Mucosa of descending colon (tissue), 3 donors: ENCODE data around the gene HTRA3. TPM values are rescaled to one million over a fixed set of nuclear protein-coding genes. Genes with fewer than 3 reads are reported as not detected.

ENCODE experiments used
- ATAC-seq: fragments of 200-7000 bp; cut with Tn5 transposase; one replicate; pipeline ENCODE4 v1.9.1; 2020; ENCODE audit warnings: mild to moderate bottlenecking, moderate library complexity
- DNase-seq, 3 donors: peaks; one replicate each; pipeline ENCODE4 v3.0.0-alpha.2; 2020
- H3K36me3 ChIP-seq: fragments of 200-600 bp; one replicate; pipeline ENCODE4 v1.8.0; 2021; ENCODE audit warnings: low read depth, mild to moderate bottlenecking
- H3K4me1 ChIP-seq: fragments of 200-600 bp; one replicate; pipeline ENCODE4 v1.8.0; 2021; ENCODE audit warnings: low read depth, mild to moderate bottlenecking
- H3K4me3 ChIP-seq: fragments of 200-600 bp; one replicate; pipeline ENCODE4 v1.8.0; 2021; ENCODE audit warnings: mild to moderate bottlenecking
- H3K9me3 ChIP-seq: fragments of 200-600 bp; one replicate; pipeline ENCODE4 v1.8.0; 2021; ENCODE audit warnings: mild to moderate bottlenecking
- CTCF ChIP-seq: fragments of 200-600 bp; IDR thresholded peaks from one replicate; pipeline ENCODE4 v1.8.0; 2022; ENCODE audit warnings: antibody characterized with exemption, mild to moderate bottlenecking
- intact Hi-C, 2 donors: fragments of 100-400 bp; cut with DNase I in 1 of 2; cut with micrococcal nuclease in 1 of 2; formaldehyde crosslinking; loops; one replicate each; pipeline versions ENCODE4 v1.11.0 to v1.11.1; 2022; cut with DNase I, micrococcal nuclease
- total RNA-seq, 3 donors: library from RNA; stranded (reverse); fragmentation: NEBNext Ultra II Directional in 2 of 3; extraction: Animal tissue kit (Norgen Biotek cat#: 25700) in 2 of 3; gene quantifications; one replicate each; pipeline versions ENCODE4 v1.2.1 to v1.2.4, GENCODE V29; 2021 to 2023
- donor health status: DM: no; HTN: no; CAD: no; lungs with moderate emphysema.
- donor health status: DM: no; HTN: no; CAD: no.
- donor health status: DM: no; HTN: yes; CAD: no.

The HTRA3 gene
- total RNA-seq, 3 donors from 2014 or later = 2.5 to 18.5 (median 4.2) TPM

DNA sequence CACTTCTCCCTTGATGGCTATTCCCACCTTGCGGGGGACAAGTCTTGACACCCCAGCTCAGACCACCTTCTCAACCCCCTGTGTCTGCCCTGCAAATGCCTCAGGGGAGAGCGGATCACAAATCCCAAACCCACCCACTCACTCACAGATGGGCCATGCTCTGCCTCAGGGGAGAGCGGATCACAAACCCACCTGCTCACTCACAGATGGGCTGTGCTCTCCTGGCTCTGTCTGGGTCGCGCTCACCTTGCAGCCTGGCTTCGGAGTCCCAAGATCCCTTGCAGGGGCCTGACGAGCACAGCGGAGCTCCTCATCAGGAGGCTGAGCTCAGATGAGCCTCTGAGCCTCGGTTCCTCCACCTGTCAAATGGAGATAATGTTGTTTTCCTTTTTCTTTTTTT lies 38.6 kb downstream of the HTRA3 start:
- intact Hi-C loops = no loop called here

GRCh38 chr4:8308856-8309771 lies 39.6 kb downstream of the HTRA3 start:
- Histone ChIP-seq H3K4me1 (peaks cover 2% of the 10 kb centered on the region), H3K4me3 (no peak overlapping the region), H3K9me3 (no peaks in the 10 kb centered on the region), H3K36me3 (no peaks in the 10 kb centered on the region)
- no peak for TF ChIP-seq CTCF
- ATAC-seq = peak; percentile 40
- peak in 2 of 3 donors; percentile 9 to 45 for DNase-seq
- intact Hi-C loops = no loop called here

More for the DNA sequence above, 38.6 kb downstream of the HTRA3 start:
- TF ChIP-seq CTCF = no peak
- no peak for ATAC-seq
- H3K4me1 ChIP-seq = peaks cover 2% of the 10 kb centered on the region
- no peak for DNase-seq
- H3K9me3 ChIP-seq = no peaks in the 10 kb centered on the region
- H3K4me3 ChIP-seq = no peak overlapping the region
- no peaks in the 10 kb centered on the region for H3K36me3 ChIP-seq

DNA sequence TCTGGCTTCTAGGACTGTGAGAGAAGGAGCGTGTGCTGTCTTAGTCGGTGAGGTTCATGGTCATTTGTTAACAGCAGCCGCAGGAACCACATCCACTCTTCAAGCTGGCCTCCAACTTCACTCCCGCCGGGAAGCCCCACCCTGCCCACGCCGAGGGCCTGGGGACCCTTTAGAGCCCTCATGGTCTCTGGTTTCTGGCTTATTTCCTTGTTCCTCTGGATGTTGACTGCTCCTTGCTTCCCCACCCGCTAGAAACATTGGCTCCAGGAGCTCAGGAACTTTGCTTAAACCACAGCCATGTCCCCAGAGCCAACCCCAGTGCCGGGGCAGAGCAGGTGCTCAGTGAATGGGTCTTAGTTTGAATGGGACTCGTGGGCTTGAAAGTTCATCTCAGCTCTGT lies 40.8 kb downstream of the HTRA3 start:
- no peak for TF ChIP-seq CTCF
- intact Hi-C loops = no loop called here
- Histone ChIP-seq H3K4me1 (peaks cover 2% of the 10 kb centered on the region), H3K9me3 (no peaks in the 10 kb centered on the region), H3K4me3 (no peak overlapping the region), H3K36me3 (no peaks in the 10 kb centered on the region)
- ATAC-seq = no peak
- no peak for DNase-seq

DNA sequence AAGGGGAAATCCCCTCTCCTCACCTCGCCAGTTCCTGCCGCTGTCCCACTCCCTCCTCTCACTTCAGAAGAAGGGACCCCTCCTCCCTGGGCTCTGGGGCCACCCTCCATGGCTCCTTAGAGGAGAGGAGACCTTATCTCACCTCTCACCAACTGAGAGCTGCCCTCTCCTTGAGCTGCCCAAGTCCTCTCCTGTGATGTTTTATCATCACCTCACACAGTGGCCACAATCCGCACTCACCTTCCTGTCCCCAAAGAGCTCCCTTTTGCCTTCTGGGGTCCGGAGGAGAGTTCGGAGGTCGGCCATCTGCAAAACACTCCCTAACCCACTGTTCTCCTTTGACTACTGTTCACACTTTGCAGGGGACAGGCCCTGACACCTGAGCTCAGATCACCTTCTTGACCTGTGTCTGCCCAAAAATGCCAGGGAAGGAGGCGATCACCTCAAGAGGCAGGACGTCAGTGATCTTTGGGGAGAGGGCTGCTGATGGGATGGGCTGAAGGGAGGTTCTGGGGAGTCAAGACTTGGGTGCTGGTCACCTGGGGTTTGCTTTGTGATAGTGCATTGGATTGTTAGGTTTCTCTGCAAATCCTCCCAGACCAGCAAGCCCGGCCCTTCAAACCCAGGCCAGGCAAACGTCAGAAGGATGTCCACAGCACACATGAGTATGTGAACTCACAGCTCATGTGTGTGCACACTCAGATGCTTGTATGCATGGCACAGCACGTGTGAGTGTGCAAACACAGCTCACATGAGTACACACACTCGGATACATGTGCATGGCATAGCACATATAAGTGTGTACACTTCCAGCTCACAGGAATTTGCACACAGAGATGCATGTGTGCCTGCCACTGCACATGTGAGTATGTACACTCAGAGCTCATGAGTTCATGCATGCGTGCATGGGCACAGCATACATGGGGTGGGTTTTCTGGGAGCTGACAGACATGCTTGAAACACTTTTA lies 41.8 kb downstream of the HTRA3 start:
- no peak for TF ChIP-seq CTCF
- Histone ChIP-seq H3K4me3 (no peak overlapping the region), H3K4me1 (peaks cover 2% of the 10 kb centered on the region), H3K9me3 (no peaks in the 10 kb centered on the region), H3K36me3 (no peaks in the 10 kb centered on the region)
- intact Hi-C loops = no loop called here
- DNase-seq = no peak
- no peak for ATAC-seq

DNA sequence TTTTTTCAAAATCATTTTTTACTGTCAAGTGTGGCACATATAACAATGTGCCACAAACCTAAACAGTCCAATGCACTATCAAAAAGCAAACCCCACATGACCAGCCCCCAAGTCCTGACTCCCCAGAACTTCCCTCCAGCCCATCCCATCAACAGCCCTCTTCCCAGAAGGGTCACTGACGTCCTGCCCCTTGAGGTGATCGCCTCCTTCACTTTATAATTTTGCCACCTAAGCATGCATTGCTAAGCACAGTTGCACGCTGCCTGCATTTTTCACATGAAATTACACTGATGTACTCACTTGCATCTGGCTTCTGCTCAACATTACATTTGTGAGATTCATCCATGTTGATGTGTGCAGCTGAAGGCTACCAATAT lies 42.5 kb downstream of the HTRA3 start:
- DNase-seq (no peak), ATAC-seq (no peak)
- intact Hi-C loops = no loop called here
- Histone ChIP-seq H3K4me1 (peaks cover 2% of the 10 kb centered on the region), H3K36me3 (no peaks in the 10 kb centered on the region), H3K4me3 (no peak overlapping the region), H3K9me3 (no peaks in the 10 kb centered on the region)
- no peak for TF ChIP-seq CTCF
